Peyer's patch (tissue), 4 donors: ENCODE measurements around the gene NUP98. TPM values are rescaled to one million over a fixed set of nuclear protein-coding genes. Genes with fewer than 3 reads are reported as not detected.

Experiments used
- DNase-seq, 3 donors: peaks; one replicate each; pipeline ENCODE4 v3.0.0-alpha.2; 2017 to 2019
- H3K27ac ChIP-seq, 4 donors: fragments of 200-600 bp; sonication (generic); one replicate each; pipeline ENCODE4 v1.5.1; 2016 to 2019
- H3K27me3 ChIP-seq, 2 donors: fragments of 200-600 bp; sonication (generic); one replicate each; pipeline ENCODE4 v1.5.1; 2019
- H3K36me3 ChIP-seq, 3 donors: fragments of 200-600 bp; sonication (generic); one replicate each; pipeline ENCODE4 v1.5.1; 2016 to 2019
- H3K4me1 ChIP-seq, 4 donors: fragments of 200-600 bp; sonication (generic); one replicate each; pipeline ENCODE4 v1.5.1; 2016 to 2019
- H3K4me3 ChIP-seq, 4 donors: fragments of 200-600 bp; sonication (generic); 1 replicate in 3 of 4; 2 replicates in 1 of 4; pipeline ENCODE4 v1.5.1; 2016 to 2019; ENCODE audit warnings: mild to moderate bottlenecking in 1 of 4
- H3K9me3 ChIP-seq, 4 donors: fragments of 200-600 bp; sonication (generic); one replicate each; pipeline ENCODE4 v1.5.1; 2016 to 2019; ENCODE audit warnings: mild to moderate bottlenecking in 1 of 4
- CTCF ChIP-seq, 6 experiments: fragments of 450-650 bp in 4 of 6; fragments of 200-600 bp in 2 of 6; sonication (generic) in 1 of 6; IDR thresholded peaks; one replicate each; pipeline ENCODE4 v1.5.1; 2017 to 2019; ENCODE audit warnings: antibody characterized with exemption in 6 of 6, mild to moderate bottlenecking in 3 of 6, moderate library complexity in 1 of 6
- POLR2A ChIP-seq, 2 donors: fragments of 450-650 bp; IDR thresholded peaks; one replicate each; pipeline ENCODE4 v1.5.1; 2017; ENCODE audit warnings: antibody characterized with exemption in 2 of 2, mild to moderate bottlenecking in 2 of 2, moderate library complexity in 2 of 2
- total RNA-seq, 4 donors: library from RNA; depleted of rRNA; stranded (reverse); fragments of >200 nt; gene quantifications; one replicate each; pipeline ENCODE4 v1.1.0, GENCODE V29; 2016

Gene NUP98
- total RNA-seq, 4 donors from 2014 or later = 67.7 to 113 (median 86.8) TPM

- Histone ChIP-seq H3K36me3 (no peaks in the 10 kb centered on the region), H3K9me3 (no peaks in the 10 kb centered on the region), H3K27me3 (no peaks in the 10 kb centered on the region), H3K4me1 (peaks cover 0 to 11% (median 0%) of the 10 kb centered on the region in 4 donors), H3K27ac (peak overlapping the region in 2 of 4 donors; percentile 22 to 65), H3K4me3 (no peak overlapping the region)
- TF ChIP-seq CTCF (IDR thresholded peaks at IDR 0.05) = no peak
- no peak for TF ChIP-seq POLR2A (IDR thresholded peaks at IDR 0.05)
- DNase-seq = peak in 1 of 3 donors; percentile 8
Observed at GRCh38 chr11:3802011-3802790, 4.8 kb upstream of the NUP98 start.

DNA sequence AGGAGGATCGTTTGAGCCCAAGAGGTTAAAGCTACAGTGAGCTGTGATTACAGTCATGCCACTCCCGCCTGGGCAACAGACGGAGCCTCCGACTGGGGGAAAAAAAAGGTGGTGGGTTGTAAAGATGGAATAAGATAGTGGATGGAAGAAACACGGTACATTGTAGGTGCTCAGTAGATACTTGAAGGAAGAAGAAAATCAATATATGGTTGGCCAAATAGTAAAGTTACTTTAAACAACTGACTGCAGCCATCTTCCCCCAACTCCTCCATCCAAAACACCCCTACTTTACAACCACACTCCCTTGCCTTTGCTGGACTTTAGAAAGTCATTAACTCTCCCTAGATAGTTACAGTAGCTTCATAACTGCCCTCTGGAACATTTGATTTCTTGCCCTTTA is 2.5 kb upstream of the NUP98 start:
- TF ChIP-seq POLR2A (IDR thresholded peaks at IDR 0.05) (no peak), CTCF (IDR thresholded peaks at IDR 0.05) (no peak)
- Histone ChIP-seq H3K27ac (no peak overlapping the region), H3K27me3 (no peaks in the 10 kb centered on the region), H3K4me1 (peaks cover 0 to 25% (median 7%) of the 10 kb centered on the region in 4 donors), H3K9me3 (no peaks in the 10 kb centered on the region), H3K36me3 (no peaks in the 10 kb centered on the region), H3K4me3 (no peak overlapping the region)
- DNase-seq = no peak

GRCh38 chr11:3799143-3799542 is 1.8 kb upstream of the NUP98 start:
- Histone ChIP-seq H3K36me3 (peaks cover 0 to 5% (median 0%) of the 10 kb centered on the region in 3 donors), H3K27me3 (no peaks in the 10 kb centered on the region), H3K4me3 (no peak overlapping the region), H3K27ac (no peak overlapping the region), H3K4me1 (peaks cover 0 to 32% (median 7%) of the 10 kb centered on the region in 4 donors), H3K9me3 (no peaks in the 10 kb centered on the region)
- DNase-seq = no peak
- TF ChIP-seq CTCF (IDR thresholded peaks at IDR 0.05) (no peak), POLR2A (IDR thresholded peaks at IDR 0.05) (no peak)

- Histone ChIP-seq H3K4me3 (peak overlapping the region; percentile 80 to 87 (median 82)), H3K4me1 (peaks cover 0 to 28% (median 7%) of the 10 kb centered on the region in 4 donors), H3K9me3 (no peaks in the 10 kb centered on the region), H3K27me3 (no peaks in the 10 kb centered on the region), H3K36me3 (peaks cover 0 to 22% (median 0%) of the 10 kb centered on the region in 3 donors), H3K27ac (peak overlapping the region; percentile 93 to 95 (median 94))
- no peak for DNase-seq
- no peak for TF ChIP-seq POLR2A (IDR thresholded peaks at IDR 0.05)
- no peak for TF ChIP-seq CTCF (IDR thresholded peaks at IDR 0.05)
Observed at GRCh38 chr11:3796801-3797328, 489 bp downstream of the NUP98 start.

GRCh38 chr11:3796346-3796745 is 1.0 kb downstream of the NUP98 start:
- Histone ChIP-seq H3K4me1 (peaks cover 0 to 28% (median 7%) of the 10 kb centered on the region in 4 donors), H3K27me3 (no peaks in the 10 kb centered on the region), H3K36me3 (peaks cover 0 to 22% (median 0%) of the 10 kb centered on the region in 3 donors), H3K4me3 (peak overlapping the region; percentile 80 to 87 (median 82)), H3K9me3 (no peaks in the 10 kb centered on the region), H3K27ac (peak overlapping the region in 3 of 4 donors; percentile 93 to 95 (median 94))
- TF ChIP-seq POLR2A (IDR thresholded peaks at IDR 0.05) (no peak), CTCF (IDR thresholded peaks at IDR 0.05) (no peak)
- DNase-seq = no peak
